ENCODE data around the gene NXPH2.
"Not testable (repeated sequence)": the region's sequence is repeated elsewhere in the genome, so short reads cannot be mapped to it uniquely, and the experiment has no call there.

Gene NXPH2

DNA sequence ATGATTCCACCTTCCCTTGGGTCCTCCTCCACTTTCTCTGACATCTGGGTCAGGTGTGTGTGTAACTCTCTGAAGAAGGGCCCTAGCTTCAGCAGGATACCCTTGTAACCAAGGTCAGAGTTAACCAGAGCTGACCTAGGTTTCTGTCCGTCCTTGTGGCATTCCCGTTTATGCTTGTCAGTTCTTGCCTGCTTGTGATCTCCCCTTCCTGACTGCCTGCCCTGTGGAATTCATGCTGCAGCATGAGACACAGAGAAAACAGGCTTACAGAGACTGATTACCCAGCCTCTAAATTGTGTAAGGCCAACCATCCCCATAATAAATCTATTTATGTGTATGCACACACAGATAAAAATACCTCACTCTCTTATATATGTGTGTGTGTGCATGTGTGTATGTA lies 22.8 kb downstream of the NXPH2 start:
- DNase-seq (ENCODE audit: low read depth, low spot score): no peak

DNA sequence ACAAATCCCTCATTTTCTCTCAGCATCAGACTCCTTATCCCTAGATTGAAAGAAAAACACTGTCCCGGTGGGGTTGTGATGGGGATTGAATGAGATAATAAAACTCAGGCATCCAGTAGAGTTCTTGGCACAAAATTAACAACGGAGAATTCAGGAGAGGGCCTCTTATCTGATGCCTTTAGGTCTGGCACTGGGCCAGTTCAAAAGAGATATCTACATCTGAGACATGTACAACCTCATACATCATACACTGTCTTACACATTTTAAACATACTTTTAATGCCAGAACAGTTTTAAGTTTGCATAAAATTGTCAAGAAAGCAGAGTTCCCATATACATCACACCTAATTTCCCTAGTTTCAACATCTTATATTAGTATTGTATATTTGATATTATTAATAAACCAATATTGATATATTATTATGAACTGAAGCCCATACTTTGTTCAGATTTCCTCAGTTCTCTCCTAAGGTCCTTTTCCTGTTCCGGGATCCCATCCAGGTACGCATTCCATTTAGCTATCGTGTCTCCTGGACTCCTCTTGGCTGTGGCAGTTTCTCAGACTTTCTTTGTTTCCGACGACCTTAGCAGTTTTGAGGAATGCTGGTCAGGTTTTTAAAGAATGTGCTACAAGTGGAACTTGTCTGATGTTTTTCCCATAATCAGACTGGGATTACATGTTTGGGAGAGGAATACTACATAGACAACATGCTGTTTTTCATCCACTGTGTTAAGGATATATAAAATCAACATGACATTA lies 27.8 kb downstream of the NXPH2 start:
- DNase-seq (ENCODE audit: low read depth, low spot score): no peak

DNA sequence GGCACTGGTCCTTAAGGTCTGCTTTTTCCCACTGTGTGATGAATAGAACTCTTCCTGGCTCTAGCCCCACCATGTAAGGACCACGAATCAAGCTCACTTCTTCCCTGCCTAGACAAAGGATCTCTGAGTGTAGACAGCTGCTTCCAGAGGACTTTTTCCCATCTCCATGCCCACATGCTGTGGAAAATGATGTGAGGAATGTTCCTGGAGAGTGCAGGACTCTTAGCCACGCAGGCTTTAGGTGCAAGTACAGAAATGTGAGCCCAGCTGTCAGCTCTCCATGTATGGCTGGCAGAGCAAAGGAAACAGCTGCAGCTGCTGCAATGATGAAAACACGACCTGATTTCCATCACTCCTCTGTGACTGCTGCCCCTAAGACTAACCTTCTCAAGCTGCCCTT lies 35.5 kb downstream of the NXPH2 start:
- no peak for DNase-seq (ENCODE audit: low read depth, low spot score)

DNA sequence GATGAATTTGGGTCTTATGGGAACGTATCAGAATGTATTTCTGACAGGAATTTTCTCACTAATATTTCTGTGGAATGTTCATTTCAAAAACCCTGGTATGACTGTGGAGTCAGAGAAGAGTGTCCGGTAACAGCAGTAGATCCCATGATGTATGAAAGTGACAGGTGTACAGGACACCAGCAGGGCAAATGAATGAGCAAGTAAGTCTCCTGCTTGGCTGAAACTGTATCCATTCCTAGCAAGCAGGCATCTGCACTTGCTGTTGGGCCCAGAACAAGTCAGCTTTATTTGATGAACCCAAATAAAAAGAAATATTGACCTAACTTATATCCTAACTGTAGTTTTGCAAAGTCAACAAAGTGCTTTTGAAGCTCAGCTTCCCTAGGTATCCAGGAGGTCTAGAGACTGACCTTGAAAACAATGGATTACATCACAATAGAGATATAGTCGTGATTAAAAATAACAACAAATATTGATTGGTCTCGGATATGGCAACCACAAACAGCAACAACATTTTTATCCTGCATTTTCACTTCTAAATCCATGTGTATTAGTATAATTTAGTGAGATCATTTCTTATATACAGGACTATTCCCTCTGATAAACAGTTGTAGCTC lies 37.6 kb downstream of the NXPH2 start:
- DNase-seq (ENCODE audit: low read depth, low spot score): no peak

GRCh38 chr2:138741851-138742250 lies 38.3 kb downstream of the NXPH2 start:
- no peak for DNase-seq (ENCODE audit: low read depth, low spot score)

- not testable (repeated sequence) for DNase-seq (ENCODE audit: low read depth, low spot score)
Measured at GRCh38 chr2:138737009-138737554, 43.1 kb downstream of the NXPH2 start.

DNA sequence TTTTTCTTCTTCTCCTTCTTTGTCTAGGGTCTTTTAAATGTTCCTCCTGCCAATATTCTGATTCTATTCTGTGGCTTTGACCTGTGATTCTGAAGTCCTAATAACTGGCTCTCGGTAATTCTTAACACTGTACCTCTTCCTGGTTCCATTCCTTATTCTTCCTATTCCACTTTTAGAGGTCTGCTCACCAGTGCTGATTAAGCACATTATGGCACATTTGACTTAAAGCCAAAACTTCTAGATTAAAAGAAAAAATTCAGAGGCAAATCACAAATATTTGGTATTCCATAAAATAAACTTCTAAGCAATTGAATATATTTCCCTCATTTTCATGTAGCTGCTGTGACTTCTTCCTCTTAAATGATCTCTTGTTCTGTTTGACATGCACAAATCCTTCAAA lies 47.5 kb downstream of the NXPH2 start:
- DNase-seq (ENCODE audit: low read depth, low spot score): no peak

GRCh38 chr2:138730497-138731030 lies 49.6 kb downstream of the NXPH2 start:
- no peak for DNase-seq (ENCODE audit: low read depth, low spot score)

DNA sequence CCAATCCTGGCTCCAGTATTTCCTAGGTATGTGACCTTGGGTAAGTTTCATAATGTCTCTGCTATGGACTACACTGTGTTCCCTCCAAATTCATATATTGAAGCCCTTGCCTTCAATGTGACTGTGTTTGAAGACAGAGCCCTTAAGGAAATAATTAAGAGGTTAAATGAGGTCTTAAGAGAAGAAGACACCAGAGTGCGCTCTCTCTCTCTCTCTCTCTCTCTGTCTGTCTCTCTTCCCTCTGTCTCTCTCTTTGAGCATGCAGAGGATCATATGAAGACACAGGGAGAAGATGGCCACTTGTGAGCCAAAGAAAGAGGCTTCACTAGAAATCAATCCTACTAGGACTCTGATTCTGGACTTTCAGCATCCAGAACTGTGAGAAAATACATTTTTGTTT lies 52.2 kb downstream of the NXPH2 start:
- no peak for DNase-seq (ENCODE audit: low read depth, low spot score)

DNA sequence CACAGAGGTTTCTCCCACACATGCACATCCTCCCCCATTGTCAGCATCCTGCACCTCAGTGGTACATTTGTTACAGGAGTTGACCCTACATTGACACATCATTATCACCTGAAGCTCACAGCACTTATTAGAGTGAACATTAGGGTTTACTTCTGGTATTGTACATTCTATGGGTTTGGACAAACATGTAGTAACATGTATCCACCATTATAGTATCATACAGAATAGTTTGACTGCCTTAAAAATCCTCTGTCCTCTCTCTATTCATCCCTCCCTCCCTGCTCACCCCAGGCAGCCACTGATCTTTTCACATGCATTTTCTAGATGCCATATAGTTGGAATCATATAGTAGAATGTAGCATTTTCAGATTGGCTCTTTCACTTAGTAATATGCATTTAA lies 53.5 kb downstream of the NXPH2 start:
- no peak for DNase-seq (ENCODE audit: low read depth, low spot score)

DNA sequence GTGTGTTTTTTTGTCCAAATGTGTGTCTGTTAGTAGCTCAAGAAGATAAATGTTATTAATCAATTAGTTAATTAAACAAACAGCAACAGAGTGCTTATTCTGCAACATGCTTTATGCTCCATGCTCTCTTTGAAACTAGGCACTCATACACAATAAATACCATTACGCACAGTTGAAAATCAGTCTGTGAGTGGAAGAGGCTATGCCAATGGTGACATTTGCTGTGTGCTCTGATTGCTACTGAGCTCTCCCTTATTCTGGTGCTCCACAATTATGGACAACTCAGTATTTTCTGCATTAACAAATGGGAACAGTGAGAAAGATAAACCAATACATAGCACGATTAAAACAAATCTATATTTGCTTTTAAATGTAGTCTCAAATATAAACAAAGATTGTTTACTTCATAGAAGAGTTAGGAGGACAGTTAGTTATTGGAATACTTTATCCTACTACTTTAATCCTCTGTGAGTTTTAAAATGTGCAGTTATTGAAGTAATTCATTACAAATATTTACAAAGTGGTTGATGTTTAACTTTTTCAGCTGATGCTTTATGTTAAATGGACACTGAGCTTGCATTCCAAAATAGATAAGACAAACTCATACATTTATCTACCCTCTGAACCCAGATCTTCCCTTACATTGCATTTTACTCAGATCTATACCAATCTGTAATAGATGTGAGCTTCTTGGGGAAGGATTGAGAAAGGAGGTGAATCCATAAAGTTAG lies 55.3 kb downstream of the NXPH2 start:
- no peak for DNase-seq (ENCODE audit: low read depth, low spot score)

DNA sequence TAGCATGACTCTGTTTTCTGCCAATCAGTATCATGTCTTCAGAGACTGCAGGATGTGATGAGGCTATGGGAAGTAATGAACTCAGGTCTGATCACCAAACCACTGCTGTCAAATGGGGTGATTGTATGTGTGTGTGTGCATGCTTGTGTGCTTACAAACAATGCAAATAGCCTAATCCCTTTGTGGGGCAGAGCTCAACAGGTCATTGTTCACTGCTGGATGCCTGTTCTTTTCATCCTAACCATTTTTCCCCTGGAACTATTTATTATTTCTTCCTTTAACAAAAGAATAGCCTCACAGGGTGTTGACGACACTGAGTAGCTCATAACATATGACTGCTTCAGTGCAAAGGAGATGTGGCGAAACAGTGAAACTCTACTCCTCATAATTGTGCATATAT lies 55.9 kb downstream of the NXPH2 start:
- no peak for DNase-seq (ENCODE audit: low read depth, low spot score)

DNA sequence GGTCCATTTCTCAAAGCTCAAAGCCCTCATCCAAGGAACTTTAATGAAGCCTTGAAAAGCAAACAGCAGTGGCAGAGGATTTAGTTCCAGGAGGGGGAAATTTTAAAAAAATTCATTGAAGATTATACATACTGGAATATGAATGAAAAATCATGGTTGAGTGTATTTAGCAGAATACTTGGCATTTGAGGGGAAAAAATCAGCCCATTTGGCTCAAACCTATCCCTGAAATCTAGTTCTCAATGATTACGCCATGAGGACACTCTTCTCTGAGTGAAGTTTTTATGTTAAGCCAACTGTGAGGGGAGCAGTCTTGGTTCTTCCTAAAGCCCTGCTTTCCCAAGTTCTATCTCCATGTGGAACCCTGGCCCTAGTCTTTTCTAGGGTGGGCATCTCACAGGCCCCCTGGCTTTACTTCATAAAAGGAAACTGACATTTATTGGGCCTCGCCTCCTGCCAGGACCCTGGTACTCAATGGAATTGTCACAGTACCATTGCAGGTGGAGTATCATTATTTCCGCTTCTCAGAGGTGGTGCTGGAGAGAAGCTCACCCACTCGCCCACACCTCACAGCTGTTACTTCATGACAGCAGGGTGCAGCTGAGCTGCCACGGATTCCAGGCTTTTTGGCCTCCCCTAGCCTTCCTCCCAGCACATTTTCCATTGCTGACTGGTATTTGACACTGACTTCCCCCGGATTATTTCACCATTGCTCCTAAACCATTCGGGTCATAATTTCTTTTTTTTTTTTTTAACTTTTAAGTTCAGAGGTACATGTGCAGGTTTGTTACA lies 56.8 kb downstream of the NXPH2 start:
- DNase-seq (ENCODE audit: low read depth, low spot score): no peak

DNA sequence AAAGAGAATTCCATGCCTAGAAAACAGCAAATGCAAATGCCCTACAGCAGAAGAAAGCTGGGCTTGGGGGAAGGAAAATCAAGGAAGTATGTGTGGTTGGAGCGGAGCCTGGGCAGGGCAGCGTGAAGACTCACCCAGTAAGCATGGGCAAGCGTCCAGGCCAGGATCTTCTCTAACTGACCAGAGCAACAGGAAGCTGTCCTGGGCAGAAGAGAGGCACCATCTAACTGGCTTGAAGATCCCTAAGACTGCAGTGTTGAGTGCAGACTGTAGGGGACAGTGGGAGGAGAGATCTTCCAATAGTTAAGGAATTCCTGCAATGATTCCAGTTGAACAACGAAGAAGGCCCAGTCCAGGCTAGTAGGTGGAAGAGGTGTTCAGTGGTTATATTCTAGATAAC lies 57.9 kb downstream of the NXPH2 start:
- no peak for DNase-seq (ENCODE audit: low read depth, low spot score)

- DNase-seq (ENCODE audit: low read depth, low spot score): no peak
Measured at GRCh38 chr2:138720035-138720838, 60.0 kb downstream of the NXPH2 start.

GRCh38 chr2:138718405-138718804 lies 61.8 kb downstream of the NXPH2 start:
- DNase-seq (ENCODE audit: low read depth, low spot score): no peak

GRCh38 chr2:138716183-138716582 lies 64.0 kb downstream of the NXPH2 start:
- no peak for DNase-seq (ENCODE audit: low read depth, low spot score)

- no peak for DNase-seq (ENCODE audit: low read depth, low spot score)
Measured at GRCh38 chr2:138713504-138713903, 66.7 kb downstream of the NXPH2 start.

- no peak for DNase-seq (ENCODE audit: low read depth, low spot score)
Measured at GRCh38 chr2:138713069-138713496, 67.1 kb downstream of the NXPH2 start.

DNA sequence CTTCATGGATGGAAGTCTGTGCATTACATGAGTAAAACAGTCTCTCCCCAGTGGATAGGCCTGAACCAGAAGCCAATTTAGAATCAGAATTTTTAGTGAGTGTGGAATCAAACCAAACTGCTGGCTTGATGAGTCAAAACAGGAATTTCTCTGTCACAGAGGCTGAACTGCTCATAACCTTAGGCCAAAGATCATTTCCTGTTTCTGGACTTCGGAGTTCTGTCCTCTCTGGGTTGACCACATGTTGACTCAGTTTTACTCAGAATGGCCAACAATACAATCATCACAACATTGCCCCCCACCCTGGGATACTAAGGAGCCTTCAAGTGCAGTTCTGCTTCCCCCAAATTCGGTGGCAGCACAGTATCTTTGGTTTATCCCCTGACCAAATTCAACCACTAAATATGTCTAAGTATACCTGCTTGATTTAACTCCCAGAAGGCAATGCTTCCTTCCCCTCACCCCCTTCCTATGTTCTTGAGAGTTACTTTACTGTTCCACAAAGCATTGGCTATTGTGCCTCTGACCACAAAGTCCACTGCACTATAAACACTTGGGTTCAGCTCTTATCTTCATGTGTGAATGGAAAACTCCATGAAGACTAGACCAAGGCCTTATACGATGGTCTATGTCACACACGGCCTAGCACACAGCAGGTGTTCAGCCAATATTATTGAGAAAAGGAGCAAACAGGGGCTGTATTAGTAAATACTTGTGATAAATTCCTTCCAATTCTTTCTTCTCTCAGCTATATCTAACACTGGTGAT lies 67.8 kb downstream of the NXPH2 start:
- DNase-seq (ENCODE audit: low read depth, low spot score): no peak
